ENCODE results near the gene PDLIM3.

- TF ChIP-seq CTCF (conservative IDR thresholded peaks at IDR 0.05) (no peak), ZFX (IDR thresholded peaks at IDR 0.05) (no peak)
Measured at GRCh38 chr4:185546335-185546734, 11.0 kb upstream of the PDLIM3 start.

Measured in C4-2B (cell line).